DND-41 (cell line): ENCODE data around the gene HOXB4.

Experiments used
- ATAC-seq: fragments of 200-7000 bp; cut with Tn5 transposase; 3 replicates; pipeline ENCODE4 v1.9.1; 2021; ENCODE audit warnings: low read depth; ENCODE audit not compliant: insufficient read depth
- DNase-seq: peaks from one replicate; pipeline ENCODE4 v3.0.0-alpha.2; 2020
- H2AFZ ChIP-seq: 2 replicates; pipeline ENCODE4 v1.6.0; 2012; ENCODE audit warnings: low read depth, low read length
- H3K27ac ChIP-seq: 2 replicates; pipeline ENCODE4 v1.5.1; 2012; ENCODE audit warnings: low read length, inconsistent platforms
- H3K27me3 ChIP-seq: fragments of 200-600 bp; sonication (generic); 2 replicates; pipeline ENCODE4 v1.6.0; 2012; ENCODE audit warnings: low read length, mild to moderate bottlenecking, inconsistent platforms; ENCODE audit not compliant: insufficient read depth, poor library complexity
- H3K36me3 ChIP-seq: 2 replicates; pipeline ENCODE4 v1.5.1; 2012; ENCODE audit warnings: low read length, inconsistent platforms; ENCODE audit not compliant: insufficient read depth
- H3K4me1 ChIP-seq: 2 replicates; pipeline ENCODE4 v1.5.1; 2012; ENCODE audit warnings: mild to moderate bottlenecking, low read length; ENCODE audit not compliant: insufficient read depth
- H3K4me2 ChIP-seq: 2 replicates; pipeline ENCODE4 v1.6.0; 2012; ENCODE audit warnings: mild to moderate bottlenecking, moderate library complexity, low read length, inconsistent platforms; ENCODE audit not compliant: insufficient read depth
- H3K4me3 ChIP-seq, 2 experiments: fragments of 200-600 bp in 1 of 2; shearing (Covaris generic) in 1 of 2; 2 replicates each; pipeline ENCODE4 v1.5.1; 2012 to 2016; ENCODE audit warnings: inconsistent platforms in 2 of 2, low read length in 2 of 2, mild to moderate bottlenecking in 2 of 2, low read depth in 1 of 2, moderate library complexity in 1 of 2
- H3K79me2 ChIP-seq: 2 replicates; pipeline ENCODE4 v1.6.0; 2012; ENCODE audit warnings: low read length, inconsistent platforms; ENCODE audit not compliant: insufficient read depth
- H3K9ac ChIP-seq: 2 replicates; pipeline ENCODE4 v1.6.0; 2012; ENCODE audit warnings: low read depth, mild to moderate bottlenecking, inconsistent platforms, low read length, moderate library complexity
- H3K9me3 ChIP-seq: 2 replicates; pipeline ENCODE4 v1.5.1; 2012; ENCODE audit warnings: low read length, moderate library complexity, mild to moderate bottlenecking, inconsistent platforms; ENCODE audit not compliant: insufficient read depth, severe bottlenecking
- H4K20me1 ChIP-seq: 2 replicates; pipeline ENCODE4 v1.6.0; 2012; ENCODE audit warnings: low read length; ENCODE audit not compliant: insufficient read depth
- CTCF ChIP-seq: IDR thresholded peaks from 2 replicates; pipeline ENCODE4 v1.5.1; 2012; ENCODE audit warnings: borderline replicate concordance, low read length, moderate library complexity, mild to moderate bottlenecking; ENCODE audit not compliant: poor library complexity, severe bottlenecking; ENCODE audit errors: extremely low read depth
- EZH2 ChIP-seq: IDR thresholded peaks from 3 replicates; pipeline ENCODE4 v1.6.1; 2012; ENCODE audit warnings: borderline replicate concordance, low read depth, mild to moderate bottlenecking, moderate library complexity, low read length, inconsistent platforms; ENCODE audit not compliant: severe bottlenecking

HOXB4 gene

GRCh38 chr17:48563385-48563838, 14.7 kb downstream of the HOXB4 start:
- ATAC-seq (no peak), DNase-seq (no peak)
- Histone ChIP-seq H4K20me1 (peaks cover 8% of the 10 kb centered on the region; the same call in 1 of the 2 replicates), H3K4me1 (no peaks in the 10 kb centered on the region), H3K9ac (no peak overlapping the region), H3K36me3 (no peaks in the 10 kb centered on the region), H3K27me3 (peaks cover 48% of the 10 kb centered on the region), H3K9me3 (no peaks in the 10 kb centered on the region), H3K4me2 (no peak overlapping the region), H3K4me3 (no peak overlapping the region), H2AFZ (no peak overlapping the region), H3K79me2 (no peaks in the 10 kb centered on the region), H3K27ac (no peak overlapping the region)
- TF ChIP-seq CTCF: no peak
- no peak for TF ChIP-seq EZH2

GRCh38 chr17:48562934-48563333, 15.2 kb downstream of the HOXB4 start:
- no peak for TF ChIP-seq EZH2
- TF ChIP-seq CTCF: no peak
- Histone ChIP-seq H3K36me3 (no peaks in the 10 kb centered on the region), H3K27me3 (peaks cover 52% of the 10 kb centered on the region), H3K4me2 (no peak overlapping the region), H4K20me1 (peaks cover 8% of the 10 kb centered on the region; the same call in 1 of the 2 replicates), H3K4me1 (no peaks in the 10 kb centered on the region), H2AFZ (no peak overlapping the region), H3K9me3 (no peaks in the 10 kb centered on the region), H3K79me2 (no peaks in the 10 kb centered on the region), H3K27ac (no peak overlapping the region), H3K9ac (no peak overlapping the region), H3K4me3 (no peak overlapping the region)
- ATAC-seq (no peak), DNase-seq (no peak)

GRCh38 chr17:48561884-48562810, 16.0 kb downstream of the HOXB4 start:
- H3K27me3 ChIP-seq: peaks cover 52% of the 10 kb centered on the region
- H3K27ac ChIP-seq: no peak overlapping the region
- no peak overlapping the region for H3K4me3 ChIP-seq
- no peak overlapping the region for H2AFZ ChIP-seq
- TF ChIP-seq CTCF (no peak), EZH2 (no peak)
- H3K4me2 ChIP-seq: no peak overlapping the region
- no peak for DNase-seq
- ATAC-seq: no peak
- no peaks in the 10 kb centered on the region for H3K9me3 ChIP-seq
- no peak overlapping the region for H3K9ac ChIP-seq
- peaks cover 8% of the 10 kb centered on the region; the same call in 1 of the 2 replicates for H4K20me1 ChIP-seq
- no peaks in the 10 kb centered on the region for H3K4me1 ChIP-seq
- no peaks in the 10 kb centered on the region for H3K36me3 ChIP-seq
- no peaks in the 10 kb centered on the region for H3K79me2 ChIP-seq
